ENCODE results near the gene ATG16L2.

DNA sequence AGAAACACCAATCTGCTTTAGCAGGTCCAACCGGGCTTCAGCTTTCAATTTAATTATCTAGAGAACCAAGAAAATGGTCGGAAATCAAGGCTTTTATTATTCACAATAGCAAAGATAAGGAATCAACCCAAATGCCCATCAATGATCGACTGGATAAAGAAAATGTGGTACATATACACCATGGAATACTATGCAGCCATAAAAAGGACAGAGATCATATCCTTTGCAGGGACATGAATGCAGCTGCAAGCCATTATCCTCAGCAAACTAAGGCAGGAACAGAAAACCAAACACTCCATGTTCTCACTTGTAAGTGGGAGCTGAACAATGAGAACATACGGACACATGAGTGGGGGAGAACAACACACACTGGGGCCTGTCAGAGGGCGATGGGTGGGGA, 53.8 kb downstream of the ATG16L2 start:
- TF ChIP-seq, protein P1, sequence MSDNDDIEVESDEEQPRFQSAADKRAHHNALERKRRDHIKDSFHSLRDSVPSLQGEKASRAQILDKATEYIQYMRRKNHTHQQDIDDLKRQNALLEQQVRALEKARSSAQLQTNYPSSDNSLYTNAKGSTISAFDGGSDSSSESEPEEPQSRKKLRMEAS (IDR thresholded peaks at IDR 0.05) = no peak
- TF ChIP-seq, protein P2, sequence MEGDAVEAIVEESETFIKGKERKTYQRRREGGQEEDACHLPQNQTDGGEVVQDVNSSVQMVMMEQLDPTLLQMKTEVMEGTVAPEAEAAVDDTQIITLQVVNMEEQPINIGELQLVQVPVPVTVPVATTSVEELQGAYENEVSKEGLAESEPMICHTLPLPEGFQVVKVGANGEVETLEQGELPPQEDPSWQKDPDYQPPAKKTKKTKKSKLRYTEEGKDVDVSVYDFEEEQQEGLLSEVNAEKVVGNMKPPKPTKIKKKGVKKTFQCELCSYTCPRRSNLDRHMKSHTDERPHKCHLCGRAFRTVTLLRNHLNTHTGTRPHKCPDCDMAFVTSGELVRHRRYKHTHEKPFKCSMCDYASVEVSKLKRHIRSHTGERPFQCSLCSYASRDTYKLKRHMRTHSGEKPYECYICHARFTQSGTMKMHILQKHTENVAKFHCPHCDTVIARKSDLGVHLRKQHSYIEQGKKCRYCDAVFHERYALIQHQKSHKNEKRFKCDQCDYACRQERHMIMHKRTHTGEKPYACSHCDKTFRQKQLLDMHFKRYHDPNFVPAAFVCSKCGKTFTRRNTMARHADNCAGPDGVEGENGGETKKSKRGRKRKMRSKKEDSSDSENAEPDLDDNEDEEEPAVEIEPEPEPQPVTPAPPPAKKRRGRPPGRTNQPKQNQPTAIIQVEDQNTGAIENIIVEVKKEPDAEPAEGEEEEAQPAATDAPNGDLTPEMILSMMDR (IDR thresholded peaks at IDR 0.05; ENCODE audit: low read depth, low read length, missing input control) = no peak
- TF ChIP-seq RAD21 (IDR thresholded peaks at IDR 0.05) (no peak), HNF4G (IDR thresholded peaks at IDR 0.05) (no peak), TAF1 (conservative IDR thresholded peaks at IDR 0.05) (no peak), GABPA (IDR thresholded peaks at IDR 0.05 in 1 of 2, conservative IDR thresholded peaks at IDR 0.05 in 1 of 2) (no peak), JUND (IDR thresholded peaks at IDR 0.05) (no peak)

All from liver (tissue), 3 donors.